ENCODE measurements around the gene SLC35F4. TPM values are rescaled to one million over a fixed set of nuclear protein-coding genes. Genes with fewer than 3 reads are reported as not detected.

Gene SLC35F4
- total and polyA plus RNA-seq, 12 donors = not detected

DNA sequence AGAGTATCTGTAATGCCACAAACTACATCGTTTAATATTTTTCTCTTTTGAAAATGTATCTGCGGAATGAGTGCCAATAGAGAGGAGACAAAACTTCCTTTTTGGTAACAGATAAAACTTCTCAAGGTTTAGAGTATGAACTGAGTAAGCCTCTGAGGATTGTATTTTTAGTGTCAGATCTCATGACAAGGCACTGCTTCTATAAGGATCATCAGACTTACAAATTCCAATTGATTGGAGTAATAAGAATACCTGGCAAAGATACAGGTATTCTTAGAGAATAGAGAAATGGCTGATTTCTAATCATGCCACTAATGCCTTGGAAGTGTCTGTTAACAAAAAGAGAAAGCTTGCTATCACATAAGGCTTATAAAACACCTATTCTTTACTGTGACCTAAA lies 45.3 kb downstream of the SLC35F4 start:
- H3K27ac ChIP-seq = no peak overlapping the region
- ATAC-seq = no peak
- DNase-seq = no peak
- H3K4me1 ChIP-seq = no peaks in the 10 kb centered on the region
- H3K9me3 ChIP-seq = peaks cover 0 to 3% (median 0%) of the 10 kb centered on the region in 11 donors
- H3K4me3 ChIP-seq = no peak overlapping the region
- intact Hi-C loops (cut with DNase I) = no loop called here
- TF ChIP-seq, protein P1, sequence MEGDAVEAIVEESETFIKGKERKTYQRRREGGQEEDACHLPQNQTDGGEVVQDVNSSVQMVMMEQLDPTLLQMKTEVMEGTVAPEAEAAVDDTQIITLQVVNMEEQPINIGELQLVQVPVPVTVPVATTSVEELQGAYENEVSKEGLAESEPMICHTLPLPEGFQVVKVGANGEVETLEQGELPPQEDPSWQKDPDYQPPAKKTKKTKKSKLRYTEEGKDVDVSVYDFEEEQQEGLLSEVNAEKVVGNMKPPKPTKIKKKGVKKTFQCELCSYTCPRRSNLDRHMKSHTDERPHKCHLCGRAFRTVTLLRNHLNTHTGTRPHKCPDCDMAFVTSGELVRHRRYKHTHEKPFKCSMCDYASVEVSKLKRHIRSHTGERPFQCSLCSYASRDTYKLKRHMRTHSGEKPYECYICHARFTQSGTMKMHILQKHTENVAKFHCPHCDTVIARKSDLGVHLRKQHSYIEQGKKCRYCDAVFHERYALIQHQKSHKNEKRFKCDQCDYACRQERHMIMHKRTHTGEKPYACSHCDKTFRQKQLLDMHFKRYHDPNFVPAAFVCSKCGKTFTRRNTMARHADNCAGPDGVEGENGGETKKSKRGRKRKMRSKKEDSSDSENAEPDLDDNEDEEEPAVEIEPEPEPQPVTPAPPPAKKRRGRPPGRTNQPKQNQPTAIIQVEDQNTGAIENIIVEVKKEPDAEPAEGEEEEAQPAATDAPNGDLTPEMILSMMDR (IDR thresholded peaks at IDR 0.05) = no peak
- WGBS, 2 donors = 77 to 87% methylated on average over 2 of the region's 2 CpGs
- H3K27me3 ChIP-seq = peaks cover 0 to 13% (median 0%) of the 10 kb centered on the region in 7 donors
- no peaks in the 10 kb centered on the region for H3K36me3 ChIP-seq

DNA sequence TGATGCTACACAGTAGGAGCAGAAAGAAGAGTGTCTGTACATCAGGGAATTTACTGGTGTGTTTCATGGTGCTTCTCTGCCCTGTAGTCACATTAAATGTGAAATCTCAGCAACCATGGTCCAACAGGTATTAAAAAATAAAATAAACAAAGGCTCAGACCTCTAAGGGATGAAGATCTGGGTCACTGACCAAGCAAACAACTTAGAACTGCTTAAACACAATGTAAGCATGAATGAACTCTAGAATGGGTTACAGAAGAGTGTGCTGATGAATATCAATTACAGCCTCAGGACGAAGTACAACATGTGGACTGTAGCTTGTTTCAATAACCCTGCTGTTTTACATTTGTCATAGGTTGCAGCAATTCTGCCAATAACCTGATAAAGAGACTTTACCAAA lies 47.4 kb downstream of the SLC35F4 start:
- Histone ChIP-seq H3K9me3 (no peaks in the 10 kb centered on the region), H3K36me3 (no peaks in the 10 kb centered on the region), H3K4me1 (no peaks in the 10 kb centered on the region), H3K27me3 (peaks cover 0 to 7% (median 0%) of the 10 kb centered on the region in 7 donors), H3K4me3 (no peak overlapping the region), H3K27ac (no peak overlapping the region)
- 50 to 54% methylated on average over 1 of the region's 1 CpG for WGBS, 2 donors
- ATAC-seq = no peak
- TF ChIP-seq, protein P1 (IDR thresholded peaks at IDR 0.05) = no peak
- intact Hi-C loops (cut with DNase I) = no loop called here
- DNase-seq = no peak

DNA sequence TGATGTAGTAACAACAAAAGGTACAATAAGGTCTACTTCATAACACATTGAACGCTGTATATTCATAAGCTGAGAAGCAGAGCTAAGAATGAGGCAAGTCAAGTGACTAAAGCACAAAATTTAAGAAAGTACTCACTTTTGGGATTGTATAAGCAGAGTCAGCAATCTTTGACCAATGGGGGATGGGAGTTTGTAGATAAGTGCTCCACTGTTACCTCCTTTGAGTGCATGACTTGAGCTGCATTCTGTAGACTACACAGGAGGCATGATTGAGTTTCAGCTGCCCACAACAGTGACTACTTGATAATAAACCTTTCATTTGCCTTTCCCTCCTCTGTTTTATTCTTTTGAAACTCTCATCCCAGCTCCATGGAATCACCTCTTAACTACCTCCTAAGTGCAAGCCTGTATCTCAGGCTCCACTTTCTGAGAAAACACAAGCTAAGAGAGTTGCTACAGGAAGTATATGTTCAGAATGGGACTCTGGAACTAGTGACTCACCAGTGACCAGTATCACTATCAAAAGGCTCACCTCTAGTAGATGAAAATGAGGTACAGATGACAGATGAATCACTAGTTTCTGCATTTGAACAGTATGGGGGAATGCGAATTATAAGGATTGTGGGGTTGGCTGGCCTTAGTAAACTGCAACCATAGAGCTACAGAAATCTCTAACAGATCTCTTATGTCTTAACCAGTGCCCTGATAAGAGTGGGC lies 49.2 kb downstream of the SLC35F4 start:
- Histone ChIP-seq H3K4me1 (no peaks in the 10 kb centered on the region), H3K27ac (no peak overlapping the region), H3K9me3 (no peaks in the 10 kb centered on the region), H3K36me3 (no peaks in the 10 kb centered on the region), H3K27me3 (no peaks in the 10 kb centered on the region), H3K4me3 (no peak overlapping the region)
- TF ChIP-seq, protein P1 (IDR thresholded peaks at IDR 0.05) = no peak
- intact Hi-C loops (cut with DNase I) = no loop called here
- DNase-seq (no peak), ATAC-seq (no peak)
- 80 to 81% methylated on average over 2 of the region's 2 CpGs for WGBS, 2 donors

DNA sequence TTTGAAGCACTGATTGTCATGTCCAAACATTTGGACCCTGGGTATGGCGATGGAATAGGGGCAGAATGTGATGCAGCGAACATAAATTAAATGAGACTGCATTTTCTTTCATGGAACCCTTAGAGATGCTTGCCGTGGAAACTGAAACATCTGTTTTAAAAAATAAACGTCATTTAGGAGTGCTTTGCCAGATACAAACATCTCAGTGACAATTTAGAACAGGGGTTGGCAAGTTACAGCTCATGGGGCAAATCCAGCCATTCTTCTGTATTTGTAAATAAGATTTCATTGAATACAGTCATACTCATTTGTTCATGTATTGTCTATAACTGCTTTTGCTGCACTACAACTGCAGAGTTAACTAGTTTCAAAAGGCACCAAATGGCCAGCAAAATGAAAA lies 51.2 kb downstream of the SLC35F4 start:
- no peaks in the 10 kb centered on the region for H3K36me3 ChIP-seq
- H3K4me1 ChIP-seq = no peaks in the 10 kb centered on the region
- 57 to 75% methylated on average over 4 of the region's 4 CpGs for WGBS, 2 donors
- H3K27me3 ChIP-seq = no peaks in the 10 kb centered on the region
- ATAC-seq = no peak
- TF ChIP-seq, protein P1 (IDR thresholded peaks at IDR 0.05) = no peak
- no peaks in the 10 kb centered on the region for H3K9me3 ChIP-seq
- DNase-seq = no peak
- intact Hi-C loops (cut with DNase I) = no loop called here
- no peak overlapping the region for H3K4me3 ChIP-seq
- no peak overlapping the region for H3K27ac ChIP-seq

All from heart right ventricle (tissue), 16 donors.